Neural progenitor cell (in vitro differentiated cells): ENCODE measurements around the gene THAP4. TPM values are rescaled to one million over a fixed set of nuclear protein-coding genes. Genes with fewer than 3 reads are reported as not detected.
A peak's percentile ranks its signal among the peaks of the same experiment; 100 is the strongest.

ENCODE experiments used
- DNase-seq: peaks from one replicate; pipeline ENCODE4 v3.0.0-alpha.2; 2016; ENCODE audit warnings: low spot score
- H2AFZ ChIP-seq: fragments of 200-600 bp; sonication (generic); replicated peaks from 2 replicates; pipeline ENCODE4 v1.6.1; 2016; ENCODE audit warnings: antibody characterized with exemption
- H3F3A ChIP-seq: fragments of 200-600 bp; sonication (generic); 2 replicates; pipeline ENCODE4 v1.6.1; 2016; ENCODE audit warnings: antibody characterized with exemption, low read depth
- H3K27ac ChIP-seq: fragments of 200-600 bp; sonication (generic); 2 replicates; pipeline ENCODE4 v1.5.1; 2016; ENCODE audit warnings: mild to moderate bottlenecking
- H3K27me3 ChIP-seq: fragments of 200-600 bp; sonication (generic); 2 replicates; pipeline ENCODE4 v1.6.1; 2016; ENCODE audit warnings: mild to moderate bottlenecking, moderate library complexity
- H3K36me3 ChIP-seq: fragments of 200-600 bp; sonication (generic); 2 replicates; pipeline ENCODE4 v1.5.1; 2016
- H3K4me1 ChIP-seq: fragments of 200-600 bp; sonication (generic); 2 replicates; pipeline ENCODE4 v1.6.1; 2016; ENCODE audit warnings: mixed run types
- H3K4me2 ChIP-seq: fragments of 200-600 bp; sonication (generic); 2 replicates; pipeline ENCODE4 v1.6.1; 2016
- H3K4me3 ChIP-seq: fragments of 200-600 bp; sonication (generic); 2 replicates; pipeline ENCODE4 v1.5.1; 2016
- H3K79me2 ChIP-seq: fragments of 200-600 bp; sonication (generic); 2 replicates; pipeline ENCODE4 v1.6.1; 2016; ENCODE audit warnings: low read depth
- H3K9ac ChIP-seq: fragments of 200-600 bp; sonication (generic); 2 replicates; pipeline ENCODE4 v1.6.1; 2016
- H3K9me3 ChIP-seq: fragments of 200-600 bp; sonication (generic); 2 replicates; pipeline ENCODE4 v1.5.1; 2016; ENCODE audit warnings: low read depth
- H4K20me1 ChIP-seq: fragments of 200-600 bp; sonication (generic); 2 replicates; pipeline ENCODE4 v1.6.1; 2016; ENCODE audit warnings: low read depth
- H3K27ac Mint-ChIP-seq: 3 replicates; pipeline ENCODE4 v1.8.0; 2021; ENCODE audit warnings: mixed read lengths
- H3K27me3 Mint-ChIP-seq: 2 replicates; pipeline ENCODE4 v1.8.0; 2022; ENCODE audit warnings: low read depth, mild to moderate bottlenecking, inconsistent platforms, moderate library complexity, mixed read lengths; ENCODE audit not compliant: insufficient read depth
- H3K36me3 Mint-ChIP-seq: 3 replicates; pipeline ENCODE4 v1.8.0; 2021; ENCODE audit warnings: mixed read lengths
- H3K4me1 Mint-ChIP-seq: 3 replicates; pipeline ENCODE4 v1.8.0; 2021; ENCODE audit warnings: mixed read lengths
- H3K4me3 Mint-ChIP-seq: 3 replicates; pipeline ENCODE4 v1.8.0; 2021; ENCODE audit warnings: mild to moderate bottlenecking, moderate library complexity, mixed read lengths
- H3K9me3 Mint-ChIP-seq: 3 replicates; pipeline ENCODE4 v1.8.0; 2020; ENCODE audit warnings: mixed read lengths
- CTCF ChIP-seq: fragments of 200-600 bp; sonication (generic); IDR thresholded peaks from 2 replicates; pipeline ENCODE4 v1.5.1; 2017; ENCODE audit warnings: antibody characterized with exemption, mild to moderate bottlenecking
- EZH2 ChIP-seq: fragments of 200-600 bp; sonication (generic); IDR thresholded peaks from 2 replicates; pipeline ENCODE4 v1.6.1; 2017; ENCODE audit warnings: antibody characterized with exemption, mild to moderate bottlenecking, moderate library complexity
- EZH2phosphoT487 ChIP-seq: fragments of 200-600 bp; sonication (generic); IDR thresholded peaks from 2 replicates; pipeline ENCODE4 v1.6.1; 2017; ENCODE audit warnings: antibody characterized with exemption
- total RNA-seq: library from RNA; depleted of rRNA; stranded (reverse); fragments of >200 nt; gene quantifications from 2 replicates; pipeline ENCODE4 v1.2.3, GENCODE V29; 2015; ENCODE audit warnings: low replicate concordance

THAP4 gene
- total RNA-seq, 1 donor from 2014 or later, result 25.6 TPM

- Histone ChIP-seq H3K27me3 (no peaks in the 10 kb centered on the region), H3K9me3 (no peaks in the 10 kb centered on the region), H3K4me2 (no peak overlapping the region), H3K9ac (no peak overlapping the region), H3K4me3 (no peak overlapping the region), H3K79me2 (peaks cover 36% of the 10 kb centered on the region), H3K4me1 (peaks cover 13% of the 10 kb centered on the region), H3K36me3 (no peaks in the 10 kb centered on the region), H3K27ac (no peak overlapping the region), H3F3A (peaks cover 4% of the 10 kb centered on the region), H4K20me1 (no peaks in the 10 kb centered on the region), H2AFZ (no peak overlapping the region)
- TF ChIP-seq EZH2 (no peak), CTCF (no peak), EZH2phosphoT487 (no peak)
- Mint-ChIP-seq H3K9me3 (no peaks in the 10 kb centered on the region), H3K4me3 (no peak overlapping the region), H3K4me1 (peaks cover 13% of the 10 kb centered on the region), H3K36me3 (peaks cover 2% of the 10 kb centered on the region), H3K27ac (no peak overlapping the region), H3K27me3 (peaks cover 7% of the 10 kb centered on the region)
- peak; percentile 28 for DNase-seq
Observed at GRCh38 chr2:241613017-241613780, 23.8 kb downstream of the THAP4 start.

DNA sequence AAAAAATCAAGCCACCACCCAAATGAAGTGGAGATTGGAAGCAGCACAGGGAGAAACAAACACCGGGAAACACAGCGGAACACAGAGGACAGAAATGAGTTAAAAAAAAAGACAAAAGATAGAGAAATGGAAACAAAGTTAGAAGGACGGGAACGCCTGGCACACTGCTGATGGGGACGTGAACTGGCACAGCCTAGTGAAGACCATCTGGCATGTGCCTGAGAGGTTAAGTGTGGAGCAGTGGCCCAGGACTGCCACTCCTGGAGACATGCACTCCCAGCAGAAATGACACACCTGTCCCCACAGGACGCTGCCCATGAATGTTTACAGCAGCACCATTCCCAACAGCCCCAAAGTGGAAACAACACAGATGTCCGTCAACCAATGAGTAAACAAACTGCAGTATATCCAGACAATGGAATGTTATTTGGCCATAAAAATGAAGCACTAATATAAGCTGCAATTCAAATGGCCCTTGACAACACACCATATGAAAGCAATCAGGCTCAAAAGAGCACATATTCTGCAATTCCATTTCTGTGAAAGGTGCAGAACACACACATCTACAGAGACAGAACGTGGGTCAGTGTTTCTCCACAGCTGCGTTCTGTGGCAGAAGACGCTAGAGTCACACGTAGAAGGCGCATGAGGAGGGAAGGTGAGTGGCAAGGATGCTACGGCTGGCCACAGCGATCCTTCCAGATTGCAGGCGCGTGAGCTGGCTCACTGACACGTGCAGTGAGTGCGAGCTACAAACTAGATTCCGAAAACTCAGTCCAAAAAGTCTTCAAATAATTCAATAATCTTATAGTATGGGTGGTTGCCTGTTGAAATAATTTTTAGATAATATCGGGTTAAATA is 24.6 kb downstream of the THAP4 start:
- no peak overlapping the region for H3K9ac ChIP-seq
- H3K9me3 Mint-ChIP-seq, result no peaks in the 10 kb centered on the region
- no peak overlapping the region for H2AFZ ChIP-seq
- peaks cover 4% of the 10 kb centered on the region for H3F3A ChIP-seq
- no peak overlapping the region for H3K27ac ChIP-seq
- no peaks in the 10 kb centered on the region for H3K9me3 ChIP-seq
- peaks cover 12% of the 10 kb centered on the region for H3K4me1 Mint-ChIP-seq
- H3K27me3 Mint-ChIP-seq, result peaks cover 6% of the 10 kb centered on the region
- no peak overlapping the region for H3K27ac Mint-ChIP-seq
- no peaks in the 10 kb centered on the region for H4K20me1 ChIP-seq
- H3K4me2 ChIP-seq, result no peak overlapping the region
- no peak overlapping the region for H3K4me3 ChIP-seq
- no peaks in the 10 kb centered on the region for H3K36me3 ChIP-seq
- no peak for TF ChIP-seq CTCF
- TF ChIP-seq EZH2, result no peak
- TF ChIP-seq EZH2phosphoT487, result no peak
- DNase-seq, result no peak
- H3K79me2 ChIP-seq, result peaks cover 28% of the 10 kb centered on the region
- H3K4me1 ChIP-seq, result peaks cover 11% of the 10 kb centered on the region
- H3K36me3 Mint-ChIP-seq, result peaks cover 4% of the 10 kb centered on the region
- H3K27me3 ChIP-seq, result no peaks in the 10 kb centered on the region
- H3K4me3 Mint-ChIP-seq, result no peak overlapping the region

GRCh38 chr2:241611062-241611461 is 25.9 kb downstream of the THAP4 start:
- H3K27me3 ChIP-seq, result no peaks in the 10 kb centered on the region
- Mint-ChIP-seq H3K4me1 (peaks cover 10% of the 10 kb centered on the region), H3K36me3 (peaks cover 4% of the 10 kb centered on the region), H3K9me3 (no peaks in the 10 kb centered on the region), H3K4me3 (peak overlapping the region; percentile 76), H3K27ac (no peak overlapping the region), H3K27me3 (peaks cover 2% of the 10 kb centered on the region)
- H3F3A ChIP-seq, result peaks cover 4% of the 10 kb centered on the region
- no peak overlapping the region for H3K4me3 ChIP-seq
- H3K9me3 ChIP-seq, result no peaks in the 10 kb centered on the region
- no peak overlapping the region for H3K27ac ChIP-seq
- DNase-seq, result no peak
- no peaks in the 10 kb centered on the region for H3K36me3 ChIP-seq
- peak overlapping the region; percentile 89 for H3K4me2 ChIP-seq
- no peak overlapping the region for H2AFZ ChIP-seq
- peaks cover 8% of the 10 kb centered on the region for H3K4me1 ChIP-seq
- no peak overlapping the region for H3K9ac ChIP-seq
- TF ChIP-seq EZH2 (no peak), EZH2phosphoT487 (no peak), CTCF (no peak)
- peaks cover 15% of the 10 kb centered on the region for H3K79me2 ChIP-seq
- no peaks in the 10 kb centered on the region for H4K20me1 ChIP-seq
